BLaER1 treated with 17β-estradiol and CSF1 and Interleukin-3, amounts not matched to agents 10 nM and 100 nM (cell line): ENCODE results near the gene RGP1.

Source experiments
- H3K27ac ChIP-seq, 11 experiments: shearing (Covaris generic); formaldehyde crosslinking; 2 replicates each; pipeline ENCODE4 v1.8.1; 2022
- H3K27me3 ChIP-seq, 11 experiments: shearing (Covaris generic); formaldehyde crosslinking; 2 replicates each; pipeline ENCODE4 v1.8.1; 2022
- H3K36me3 ChIP-seq, 11 experiments: shearing (Covaris generic); formaldehyde crosslinking; 2 replicates each; pipeline ENCODE4 v1.8.1; 2022
- H3K4me1 ChIP-seq, 10 experiments: shearing (Covaris generic); formaldehyde crosslinking; 2 replicates each; pipeline ENCODE4 v1.8.1; 2022
- H3K4me2 ChIP-seq, 11 experiments: shearing (Covaris generic); formaldehyde crosslinking; 2 replicates each; pipeline ENCODE4 v1.8.1; 2022
- H3K4me3 ChIP-seq, 10 experiments: shearing (Covaris generic); formaldehyde crosslinking; 2 replicates each; pipeline ENCODE4 v1.8.1; 2022
- H3K9ac ChIP-seq, 11 experiments: shearing (Covaris generic); formaldehyde crosslinking; 2 replicates each; pipeline ENCODE4 v1.8.1; 2022
- H3K9me3 ChIP-seq, 11 experiments: shearing (Covaris generic); formaldehyde crosslinking; replicated peaks in 1 of 11; 2 replicates each; pipeline ENCODE4 v1.8.1; 2022
- H4K20me1 ChIP-seq, 11 experiments: shearing (Covaris generic); formaldehyde crosslinking; 2 replicates each; pipeline ENCODE4 v1.8.1; 2022
- Cebpa-rat ChIP-seq, 11 experiments: shearing (Covaris generic); IDR thresholded peaks; 2 replicates each; pipeline ENCODE4 v1.8.1; 2022

The RGP1 gene

DNA sequence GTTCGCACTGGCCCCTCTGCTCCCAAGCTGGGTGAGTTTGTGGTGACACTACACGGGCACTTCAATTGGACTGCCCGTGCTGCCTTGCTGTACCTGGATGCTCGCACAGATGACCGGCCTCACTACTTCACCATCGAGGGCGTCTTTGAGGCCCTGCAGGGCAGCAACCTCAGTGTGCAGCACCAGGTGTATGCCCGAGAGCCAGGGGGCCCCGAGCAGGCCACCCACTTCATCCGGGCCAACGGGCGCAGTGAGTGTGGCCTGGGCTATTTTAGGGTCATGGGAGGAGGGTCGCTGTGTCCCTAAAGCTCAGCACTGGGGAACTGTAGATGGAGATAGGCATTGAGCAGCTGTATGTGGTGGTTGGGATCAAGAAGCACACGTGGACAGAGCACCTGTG is 43.7 kb downstream of the RGP1 start:
- H3K36me3 ChIP-seq, result no peaks in the 10 kb centered on the region
- H3K27me3 ChIP-seq, result peaks cover 7 to 22% (median 15%) of the 10 kb centered on the region in 11 experiments; a peak in 20 of 22 replicates
- no peaks in the 10 kb centered on the region for H3K9me3 ChIP-seq
- TF ChIP-seq Cebpa-rat (IDR thresholded peaks at IDR 0.05), result no peak
- no peaks in the 10 kb centered on the region for H4K20me1 ChIP-seq
- H3K27ac ChIP-seq, result no peak overlapping the region
- peaks cover 0 to 8% (median 6%) of the 10 kb centered on the region in 10 experiments; a peak in 9 of 20 replicates for H3K4me1 ChIP-seq
- no peak overlapping the region for H3K9ac ChIP-seq
- no peak overlapping the region for H3K4me3 ChIP-seq
- H3K4me2 ChIP-seq, result no peak overlapping the region

DNA sequence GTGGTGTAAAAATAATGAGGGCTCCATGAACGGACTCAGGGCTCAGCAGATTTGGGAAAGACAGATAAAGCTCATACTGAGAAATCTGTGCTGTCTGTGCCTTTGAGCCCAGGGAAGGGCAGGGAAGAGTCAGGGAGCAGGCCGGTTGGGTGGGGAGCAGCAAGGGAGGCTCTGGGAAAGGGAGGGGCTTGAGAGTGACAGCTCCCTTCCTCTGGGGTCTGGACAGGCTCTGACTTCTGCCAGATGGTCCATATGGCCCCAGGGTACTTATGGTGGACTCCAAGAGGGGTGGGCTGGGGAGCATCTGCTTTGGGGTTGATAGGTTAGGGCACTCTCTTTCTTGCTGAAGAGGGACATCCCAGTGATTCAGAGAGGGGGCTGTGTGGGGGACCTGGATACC is 44.4 kb downstream of the RGP1 start:
- Histone ChIP-seq H3K9ac (no peak overlapping the region), H3K4me2 (no peak overlapping the region), H3K4me3 (no peak overlapping the region), H3K4me1 (peaks cover 0 to 8% (median 5%) of the 10 kb centered on the region in 10 experiments; a peak in 7 of 20 replicates), H3K36me3 (no peaks in the 10 kb centered on the region), H3K27me3 (peaks cover 7 to 22% (median 15%) of the 10 kb centered on the region in 11 experiments; a peak in 20 of 22 replicates), H4K20me1 (no peaks in the 10 kb centered on the region), H3K27ac (no peak overlapping the region), H3K9me3 (no peaks in the 10 kb centered on the region)
- no peak for TF ChIP-seq Cebpa-rat (IDR thresholded peaks at IDR 0.05)

DNA sequence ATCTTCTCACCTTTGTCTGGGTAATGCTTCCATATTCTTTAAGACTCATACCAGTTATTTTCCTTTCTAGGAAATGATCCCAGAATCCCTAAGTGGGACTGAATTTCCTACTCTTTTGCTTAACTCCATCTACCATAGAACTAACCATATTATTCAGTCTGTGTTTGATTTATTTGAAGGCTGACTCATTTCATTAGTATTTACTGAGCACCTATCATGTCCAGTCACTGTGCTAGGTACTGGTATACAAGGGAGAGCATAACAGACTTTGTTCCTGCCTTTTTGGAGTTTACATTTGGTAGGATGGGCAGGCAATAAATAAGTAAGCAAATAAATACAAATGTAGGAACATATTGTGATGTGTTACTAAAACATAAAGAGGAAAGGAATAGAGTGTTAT is 46.6 kb downstream of the RGP1 start:
- H3K9me3 ChIP-seq, result no peaks in the 10 kb centered on the region
- H3K27ac ChIP-seq, result no peak overlapping the region
- TF ChIP-seq Cebpa-rat (IDR thresholded peaks at IDR 0.05), result no peak
- no peak overlapping the region for H3K9ac ChIP-seq
- no peaks in the 10 kb centered on the region for H4K20me1 ChIP-seq
- no peak overlapping the region for H3K4me3 ChIP-seq
- no peak overlapping the region for H3K4me2 ChIP-seq
- H3K27me3 ChIP-seq, result peaks cover 4 to 18% (median 12%) of the 10 kb centered on the region in 11 experiments; a peak in 20 of 22 replicates
- no peaks in the 10 kb centered on the region for H3K36me3 ChIP-seq
- H3K4me1 ChIP-seq, result peaks cover 0 to 13% (median 2%) of the 10 kb centered on the region in 10 experiments; a peak in 7 of 20 replicates

DNA sequence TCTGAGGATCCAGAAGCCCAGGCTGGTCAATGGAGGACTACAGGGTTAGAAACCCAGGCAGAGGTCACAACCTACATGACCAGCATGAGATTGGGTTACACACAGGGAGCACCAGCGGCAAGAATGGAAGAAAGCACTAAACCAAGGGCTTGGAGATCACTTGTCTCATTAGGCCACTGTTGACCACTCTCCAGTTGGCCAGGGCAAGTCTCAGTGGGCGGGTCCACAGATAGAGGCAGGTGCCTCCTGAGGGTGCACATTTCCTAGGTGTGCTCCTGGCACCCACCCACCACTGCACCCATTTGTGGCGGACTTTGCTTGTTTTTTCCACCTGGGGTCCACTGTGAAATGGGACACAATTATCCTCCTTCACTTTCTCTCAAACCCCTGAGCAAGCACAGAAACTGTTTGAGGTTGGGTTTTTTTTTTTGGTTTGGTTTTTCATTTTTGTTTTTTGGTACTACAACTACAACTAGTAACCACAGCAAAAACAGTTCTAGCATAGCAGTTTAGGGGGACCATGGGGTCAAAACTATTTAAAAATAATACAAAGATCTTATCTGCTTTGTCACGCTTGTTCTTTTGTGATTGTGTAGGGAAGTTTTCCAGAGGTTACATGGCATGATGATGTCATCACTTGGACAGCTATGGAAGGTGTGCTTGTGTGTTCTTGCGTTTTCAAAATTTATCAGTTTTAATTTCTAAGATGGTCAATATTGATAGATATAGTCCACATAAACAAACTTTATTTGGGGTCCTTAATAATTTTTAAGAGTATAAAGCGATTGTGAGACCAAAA is 48.4 kb downstream of the RGP1 start:
- H4K20me1 ChIP-seq, result no peaks in the 10 kb centered on the region
- H3K4me3 ChIP-seq, result no peak overlapping the region
- H3K27ac ChIP-seq, result no peak overlapping the region
- H3K27me3 ChIP-seq, result peaks cover 0 to 4% (median under 1%) of the 10 kb centered on the region in 11 experiments; a peak in 5 of 22 replicates
- no peak overlapping the region for H3K4me2 ChIP-seq
- H3K9me3 ChIP-seq, result no peaks in the 10 kb centered on the region
- no peak for TF ChIP-seq Cebpa-rat (IDR thresholded peaks at IDR 0.05)
- no peak overlapping the region for H3K9ac ChIP-seq
- H3K4me1 ChIP-seq, result peaks cover 0 to 13% (median 0%) of the 10 kb centered on the region in 10 experiments; a peak in 5 of 20 replicates
- H3K36me3 ChIP-seq, result no peaks in the 10 kb centered on the region

DNA sequence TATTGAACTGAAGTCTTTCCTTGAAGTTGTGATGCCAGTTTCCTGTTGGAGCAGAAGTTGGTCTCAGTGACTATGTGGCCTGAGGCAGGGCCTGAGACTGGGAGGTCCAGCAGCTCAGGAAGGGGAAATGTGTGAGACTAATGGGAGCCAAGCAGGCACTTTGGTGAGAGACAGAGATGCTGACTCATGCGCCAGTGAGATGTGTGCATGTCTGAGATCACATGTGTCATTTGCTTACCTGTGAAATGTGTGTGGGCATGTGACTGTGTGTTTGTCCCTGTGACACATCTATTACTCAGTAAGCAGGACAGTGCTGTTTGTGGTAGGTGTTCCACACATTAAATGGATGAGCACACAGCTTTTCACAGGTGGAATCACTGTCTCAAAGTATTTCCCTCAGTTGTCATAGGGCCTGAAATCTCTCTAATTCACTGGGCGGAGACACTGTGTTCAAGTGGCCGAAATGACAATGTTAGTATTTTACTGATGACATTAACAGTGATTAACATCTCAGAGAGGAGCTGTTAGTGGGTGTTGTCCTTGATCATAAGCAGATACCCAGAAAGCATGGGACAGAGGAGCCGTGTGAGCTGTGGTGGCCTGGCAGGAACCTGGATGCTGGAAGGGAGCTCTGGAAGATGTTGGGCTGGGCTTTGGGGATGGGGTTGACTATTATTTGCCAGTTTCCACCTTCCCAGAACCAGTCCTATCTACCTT is 49.7 kb downstream of the RGP1 start:
- H3K4me2 ChIP-seq, result no peak overlapping the region
- no peaks in the 10 kb centered on the region for H3K27me3 ChIP-seq
- no peak overlapping the region for H3K27ac ChIP-seq
- no peaks in the 10 kb centered on the region for H3K36me3 ChIP-seq
- H3K4me1 ChIP-seq, result peaks cover 0 to 13% (median 0%) of the 10 kb centered on the region in 10 experiments; a peak in 5 of 20 replicates
- H3K4me3 ChIP-seq, result no peak overlapping the region
- no peak for TF ChIP-seq Cebpa-rat (IDR thresholded peaks at IDR 0.05)
- H3K9ac ChIP-seq, result no peak overlapping the region
- no peaks in the 10 kb centered on the region for H4K20me1 ChIP-seq
- H3K9me3 ChIP-seq, result no peaks in the 10 kb centered on the region

DNA sequence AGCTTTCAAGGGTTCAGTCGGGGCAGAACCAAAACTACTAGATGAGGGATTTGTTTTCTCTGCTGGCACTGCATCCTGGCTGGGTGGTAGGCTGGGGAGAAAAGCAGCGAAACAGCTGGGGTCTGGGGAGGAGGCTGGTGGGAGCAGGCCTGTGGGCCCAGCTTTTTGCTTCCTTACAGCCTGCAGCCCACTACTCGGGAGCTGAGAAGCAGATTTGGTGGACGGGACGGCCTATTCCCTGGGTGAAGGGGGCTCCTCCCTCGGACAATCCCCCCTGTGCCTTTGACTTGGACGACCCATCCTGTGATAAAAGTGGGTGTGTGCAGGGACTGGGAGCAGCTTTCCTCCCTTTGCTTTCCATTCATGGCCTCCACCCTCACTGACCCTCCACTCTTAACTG is 51.4 kb downstream of the RGP1 start:
- H3K27ac ChIP-seq, result no peak overlapping the region
- no peak for TF ChIP-seq Cebpa-rat (IDR thresholded peaks at IDR 0.05)
- no peaks in the 10 kb centered on the region for H4K20me1 ChIP-seq
- no peak overlapping the region for H3K9ac ChIP-seq
- no peaks in the 10 kb centered on the region for H3K27me3 ChIP-seq
- H3K4me2 ChIP-seq, result no peak overlapping the region
- no peak overlapping the region for H3K4me3 ChIP-seq
- H3K36me3 ChIP-seq, result peaks cover 0 to under 1% (median 0%) of the 10 kb centered on the region in 11 experiments; a peak in 1 of 22 replicates
- peaks cover 0 to 7% (median 0%) of the 10 kb centered on the region in 10 experiments; a peak in 3 of 20 replicates for H3K4me1 ChIP-seq
- no peaks in the 10 kb centered on the region for H3K9me3 ChIP-seq

DNA sequence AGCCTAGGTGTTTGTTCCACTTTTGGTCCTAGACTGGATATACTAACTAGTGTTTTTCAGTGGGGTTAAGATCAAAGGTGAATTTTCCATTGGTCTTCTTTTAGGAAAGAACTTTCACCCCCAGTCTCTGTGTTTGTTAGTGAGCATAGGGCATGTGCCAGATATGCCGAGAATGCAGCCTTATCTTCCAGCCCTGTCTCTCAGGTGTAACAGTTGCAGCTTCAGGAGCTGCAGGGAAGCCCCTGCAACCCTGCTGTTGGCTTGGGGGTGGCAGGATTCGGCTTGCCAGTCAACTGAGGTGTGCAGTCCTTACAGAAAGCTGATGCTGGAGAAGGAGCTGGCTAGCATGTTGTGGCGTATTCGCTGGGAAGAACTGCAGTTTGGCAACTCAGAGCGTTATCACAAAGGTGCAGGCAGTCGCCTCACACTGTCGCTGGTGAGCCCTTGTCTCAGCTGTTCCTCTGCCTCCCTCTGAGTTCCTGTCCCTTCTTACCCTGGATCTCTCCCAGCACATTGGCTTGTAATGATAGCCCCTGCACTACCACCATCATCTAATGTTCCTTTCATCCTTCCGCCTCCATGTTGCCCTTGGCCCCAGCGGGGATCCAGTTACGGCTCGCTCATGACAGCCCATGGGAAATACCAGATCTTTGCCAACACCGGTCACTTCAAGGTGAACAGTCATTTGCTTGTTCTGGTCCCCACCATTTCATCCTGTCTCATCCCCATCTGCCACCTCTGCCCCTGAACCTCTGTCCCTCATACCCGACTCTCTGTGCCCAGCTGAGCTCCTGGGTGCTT is 52.4 kb downstream of the RGP1 start:
- H3K4me1 ChIP-seq, result peaks cover 0 to 7% (median 0%) of the 10 kb centered on the region in 10 experiments; a peak in 3 of 20 replicates
- H3K36me3 ChIP-seq, result peaks cover 0 to 9% (median 0%) of the 10 kb centered on the region in 11 experiments; a peak in 1 of 22 replicates
- no peak overlapping the region for H3K4me2 ChIP-seq
- no peak overlapping the region for H3K4me3 ChIP-seq
- no peaks in the 10 kb centered on the region for H4K20me1 ChIP-seq
- no peak for TF ChIP-seq Cebpa-rat (IDR thresholded peaks at IDR 0.05)
- no peak overlapping the region for H3K27ac ChIP-seq
- H3K9ac ChIP-seq, result no peak overlapping the region
- H3K9me3 ChIP-seq, result no peaks in the 10 kb centered on the region
- H3K27me3 ChIP-seq, result no peaks in the 10 kb centered on the region

DNA sequence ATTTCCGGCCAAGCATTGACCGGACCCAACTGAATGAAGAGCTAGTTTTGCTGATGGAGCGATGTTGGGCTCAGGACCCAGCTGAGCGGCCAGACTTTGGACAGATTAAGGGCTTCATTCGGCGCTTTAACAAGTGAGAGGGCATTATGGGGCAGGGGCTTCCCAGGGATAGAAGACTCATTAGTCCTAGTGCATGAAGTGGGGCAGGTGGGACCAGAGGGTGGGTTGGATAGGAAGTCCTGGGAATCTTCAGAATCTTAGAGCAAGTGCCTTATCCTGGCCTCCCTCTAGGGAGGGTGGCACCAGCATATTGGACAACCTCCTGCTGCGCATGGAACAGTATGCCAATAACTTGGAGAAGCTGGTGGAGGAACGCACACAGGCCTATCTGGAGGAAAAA is 57.0 kb downstream of the RGP1 start:
- Histone ChIP-seq H3K4me3 (no peak overlapping the region), H3K9ac (no peak overlapping the region), H3K27me3 (no peaks in the 10 kb centered on the region), H3K9me3 (no peaks in the 10 kb centered on the region), H4K20me1 (no peaks in the 10 kb centered on the region), H3K27ac (no peak overlapping the region), H3K4me2 (no peak overlapping the region), H3K36me3 (peaks cover 0 to 9% (median 0%) of the 10 kb centered on the region in 11 experiments; a peak in 1 of 22 replicates), H3K4me1 (peaks cover 0 to 2% (median under 1%) of the 10 kb centered on the region in 10 experiments; a peak in 9 of 20 replicates)
- no peak for TF ChIP-seq Cebpa-rat (IDR thresholded peaks at IDR 0.05)
